GM12872 (cell line): ENCODE data around the gene PDGFA.

Source experiments
- TF ChIP-seq, protein P1 (sequence below): IDR thresholded peaks from 3 replicates; pipeline ENCODE4 v1.5.1; 2011; ENCODE audit warnings: low read depth, mild to moderate bottlenecking, low read length, moderate library complexity; ENCODE audit not compliant: insufficient read depth

Gene PDGFA

DNA sequence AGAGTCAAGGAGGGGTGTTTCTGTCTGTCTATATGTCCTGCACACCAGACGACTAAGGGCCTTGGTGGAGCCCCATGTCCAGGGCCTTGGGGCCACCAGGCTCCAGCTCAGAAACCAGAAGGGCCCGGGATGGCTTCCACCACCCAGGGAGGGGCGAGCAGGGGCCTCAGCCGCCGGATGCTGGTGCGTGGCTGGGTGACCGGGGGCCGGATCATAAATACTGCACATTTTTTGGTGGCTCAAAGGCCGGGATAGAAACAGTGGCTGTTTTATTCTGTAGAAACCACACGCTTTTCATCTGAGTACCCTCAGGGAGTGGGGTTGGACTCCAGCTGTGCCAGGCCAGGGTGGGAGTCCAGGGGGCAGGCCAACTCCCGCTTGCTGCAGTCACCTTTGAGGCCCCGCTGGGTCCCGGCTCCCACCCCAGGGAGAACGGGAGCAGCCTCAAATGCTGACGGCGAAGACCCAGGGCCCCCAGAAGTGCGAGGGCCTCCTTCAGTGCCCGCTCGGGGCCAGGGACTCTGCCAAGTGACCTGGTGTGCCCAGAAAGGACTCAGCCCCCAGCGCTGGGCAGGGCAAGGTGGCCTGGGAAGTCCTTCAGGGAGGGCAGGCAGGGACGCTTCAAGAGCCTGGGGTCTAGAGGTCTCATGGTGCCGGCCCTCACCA, 28.2 kb downstream of the PDGFA start:
- TF ChIP-seq, protein P1, sequence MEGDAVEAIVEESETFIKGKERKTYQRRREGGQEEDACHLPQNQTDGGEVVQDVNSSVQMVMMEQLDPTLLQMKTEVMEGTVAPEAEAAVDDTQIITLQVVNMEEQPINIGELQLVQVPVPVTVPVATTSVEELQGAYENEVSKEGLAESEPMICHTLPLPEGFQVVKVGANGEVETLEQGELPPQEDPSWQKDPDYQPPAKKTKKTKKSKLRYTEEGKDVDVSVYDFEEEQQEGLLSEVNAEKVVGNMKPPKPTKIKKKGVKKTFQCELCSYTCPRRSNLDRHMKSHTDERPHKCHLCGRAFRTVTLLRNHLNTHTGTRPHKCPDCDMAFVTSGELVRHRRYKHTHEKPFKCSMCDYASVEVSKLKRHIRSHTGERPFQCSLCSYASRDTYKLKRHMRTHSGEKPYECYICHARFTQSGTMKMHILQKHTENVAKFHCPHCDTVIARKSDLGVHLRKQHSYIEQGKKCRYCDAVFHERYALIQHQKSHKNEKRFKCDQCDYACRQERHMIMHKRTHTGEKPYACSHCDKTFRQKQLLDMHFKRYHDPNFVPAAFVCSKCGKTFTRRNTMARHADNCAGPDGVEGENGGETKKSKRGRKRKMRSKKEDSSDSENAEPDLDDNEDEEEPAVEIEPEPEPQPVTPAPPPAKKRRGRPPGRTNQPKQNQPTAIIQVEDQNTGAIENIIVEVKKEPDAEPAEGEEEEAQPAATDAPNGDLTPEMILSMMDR, result no peak

DNA sequence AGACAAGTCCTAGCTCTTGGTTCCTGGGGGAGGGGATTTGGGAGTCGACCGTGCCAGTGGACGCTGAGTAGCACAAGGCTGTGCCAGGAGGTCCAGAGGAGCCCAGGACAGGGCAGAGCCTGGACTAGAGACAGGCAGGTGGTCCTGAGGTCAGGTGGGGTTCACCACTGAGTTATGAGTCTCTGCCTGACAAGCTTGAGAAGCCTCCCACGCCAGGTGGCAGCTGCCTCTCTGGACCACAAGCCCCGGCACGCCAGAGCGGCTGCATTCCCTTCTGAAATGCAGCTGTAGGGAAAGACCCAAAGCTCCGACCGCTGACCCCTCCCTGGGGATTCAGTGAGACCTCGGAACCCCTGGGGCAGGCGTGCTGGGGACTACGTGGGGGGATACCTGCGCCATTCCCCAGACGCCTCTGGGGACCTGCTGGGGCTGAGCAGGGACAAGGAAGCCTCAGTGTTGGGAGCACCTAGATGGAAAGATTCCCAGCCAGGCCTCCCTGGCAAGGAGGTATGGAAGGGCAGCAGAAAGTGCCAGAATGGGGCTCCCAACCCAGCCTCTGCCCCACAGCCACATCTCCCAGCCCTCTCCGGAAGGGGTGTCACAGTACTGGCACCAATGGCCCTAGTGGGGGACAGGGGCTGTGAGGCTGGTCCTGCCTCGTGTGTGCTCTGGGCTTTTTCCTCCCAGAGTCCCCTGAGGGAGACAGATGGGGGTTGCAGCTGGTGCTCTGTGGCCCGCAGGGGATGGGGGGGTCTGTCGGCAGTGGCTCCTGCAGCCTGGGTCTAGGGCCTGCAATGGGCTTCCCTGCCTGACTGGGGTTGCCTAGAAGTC, 29.0 kb downstream of the PDGFA start:
- TF ChIP-seq, protein P1, result no peak

DNA sequence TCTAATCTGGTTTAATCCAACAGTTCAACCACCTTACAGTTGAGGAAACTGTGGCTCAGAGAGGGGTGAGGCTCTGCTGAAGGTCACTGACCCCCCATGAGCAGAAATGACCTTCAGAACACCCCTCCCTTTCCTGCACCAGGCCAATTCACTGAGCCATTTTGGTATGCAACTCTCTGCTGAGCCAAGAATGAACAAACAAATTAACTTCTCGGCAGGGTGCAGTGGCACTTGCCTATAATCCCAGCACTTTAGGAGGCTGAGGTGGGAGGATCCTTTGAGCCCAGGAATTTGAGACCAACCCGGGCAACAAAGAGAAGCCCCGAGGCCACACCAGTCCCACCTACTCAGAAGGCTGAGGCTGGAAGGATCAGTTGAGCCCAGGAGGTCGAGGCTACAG, 29.8 kb downstream of the PDGFA start:
- TF ChIP-seq, protein P1, result no peak

DNA sequence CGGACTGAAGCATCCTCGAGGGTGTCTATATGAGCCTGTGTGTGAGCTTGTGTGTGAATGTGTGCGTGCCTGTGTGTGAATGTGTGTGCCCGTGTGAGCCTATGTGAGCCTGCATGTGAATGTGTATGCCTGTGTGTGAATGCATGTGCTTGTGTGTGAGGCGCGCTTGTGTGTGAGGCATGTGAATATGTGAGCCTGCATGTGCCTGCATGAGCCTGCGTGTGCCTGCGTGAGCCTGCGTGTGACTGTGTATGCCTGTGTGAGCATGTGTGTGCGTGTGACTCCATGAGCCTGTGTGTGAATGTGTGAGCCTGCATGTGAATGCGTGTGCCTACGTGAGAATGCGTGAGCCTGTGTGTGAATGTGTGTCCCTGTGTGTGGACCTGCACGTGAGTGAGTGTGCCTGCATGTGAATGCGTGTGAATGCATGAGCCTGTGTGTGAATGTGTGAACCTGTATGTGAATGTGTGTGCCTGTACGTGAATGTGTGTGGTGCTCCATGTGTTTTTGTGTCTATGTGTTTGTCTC, 33.4 kb downstream of the PDGFA start:
- TF ChIP-seq, protein P1, result no peak

DNA sequence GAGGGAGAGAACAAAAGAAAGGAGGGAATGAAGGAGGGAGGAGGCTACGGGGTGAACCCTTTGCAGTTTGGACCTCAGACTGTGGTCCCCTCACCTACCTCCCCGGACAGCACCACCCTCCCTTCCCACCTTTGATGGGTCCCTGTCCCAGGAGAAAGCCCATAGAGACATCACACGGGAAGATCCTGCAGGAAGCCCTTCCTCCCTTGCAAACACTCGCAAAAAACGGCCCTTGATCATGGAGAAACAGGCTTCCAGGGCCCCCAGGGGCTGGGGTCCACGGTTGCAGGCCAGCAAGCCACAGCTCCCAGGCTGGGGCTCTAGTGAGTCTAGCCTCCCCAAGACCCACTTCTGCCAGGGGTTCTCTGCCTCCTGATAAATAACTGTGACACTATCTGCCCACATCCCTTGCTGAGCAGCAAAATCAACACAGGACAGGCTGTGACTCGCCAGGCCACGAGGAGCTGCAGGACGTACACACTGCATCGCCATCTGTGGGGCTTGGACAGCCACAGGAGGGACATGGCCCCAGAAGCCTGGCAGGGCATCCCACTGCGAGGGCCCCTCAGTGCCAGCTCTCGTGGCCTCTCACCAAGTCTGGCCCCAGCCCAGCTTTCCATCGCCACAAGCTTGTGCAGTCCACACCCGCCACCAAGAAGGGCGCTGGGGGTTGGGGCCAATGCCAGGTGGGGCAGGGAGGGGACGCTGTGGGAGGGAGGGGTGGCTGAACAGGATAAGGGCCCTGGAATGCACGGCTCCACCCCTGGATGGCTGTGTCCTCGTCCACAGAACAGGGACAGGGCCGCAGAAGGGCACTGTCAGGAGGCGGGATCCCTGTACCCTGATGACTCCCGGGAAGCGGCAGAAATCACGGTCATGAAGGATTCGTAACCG, 34.2 kb downstream of the PDGFA start:
- TF ChIP-seq, protein P1, result no peak

DNA sequence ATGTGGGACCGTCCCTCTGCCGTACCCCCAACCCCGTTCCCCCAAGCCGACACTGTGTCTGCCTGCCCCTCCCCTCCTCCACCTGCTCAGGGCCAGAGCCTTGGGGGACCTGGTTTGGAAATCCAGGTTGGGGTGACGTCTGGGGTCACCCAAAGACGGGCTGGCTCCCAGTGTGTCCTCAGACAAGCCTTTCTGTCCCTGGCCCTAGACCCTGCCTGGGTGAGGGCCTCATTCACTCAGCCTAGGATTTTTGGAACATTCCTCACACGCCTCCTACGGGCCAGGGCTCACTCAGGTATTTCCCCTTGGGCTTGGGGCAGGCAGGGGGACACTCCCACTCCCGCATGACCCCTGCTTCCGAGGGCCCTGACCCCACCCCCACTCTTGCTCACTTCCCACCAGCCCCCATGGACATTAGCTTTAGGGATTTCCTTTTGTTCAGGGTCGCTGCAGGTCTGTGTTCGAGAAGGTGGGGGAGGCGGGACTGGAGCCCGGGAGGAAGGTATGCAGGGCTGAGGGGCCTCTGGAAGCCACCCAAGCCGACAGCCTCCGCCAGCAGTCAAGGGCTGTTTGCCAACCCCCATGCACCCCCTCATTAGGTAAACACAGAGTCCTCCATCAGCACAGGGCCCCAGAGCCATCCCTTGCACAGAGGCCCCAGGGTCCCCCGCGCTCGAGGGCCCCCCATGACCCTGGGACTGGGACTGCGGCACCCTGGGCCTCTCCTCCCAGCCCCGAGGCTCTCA, 35.1 kb downstream of the PDGFA start:
- TF ChIP-seq, protein P1, result no peak
